Activated CD8-positive, alpha-beta T cell treated with anti-CD3 and anti-CD28 coated beads for 36 hours (primary cell): ENCODE data around the gene AACS. TPM values are rescaled to one million over a fixed set of nuclear protein-coding genes. Genes with fewer than 3 reads are reported as not detected.

Experiments used
- ATAC-seq: fragments of 200-7000 bp; cut with Tn5 transposase; one replicate; pipeline ENCODE4 v1.10.0; 2021; ENCODE audit warnings: mild to moderate bottlenecking, moderate library complexity
- CTCF ChIA-PET: fragments of 350-600 bp; sonication (Branson Sonifier 250); formaldehyde crosslinking; loops from one replicate; lab custom pipeline; 2021; ENCODE audit warnings: antibody characterized with exemption; lab: Charles Lee
- POLR2A ChIA-PET: fragments of 350-600 bp; sonication (Branson Sonifier 250); formaldehyde crosslinking; loops from one replicate; lab custom pipeline; 2021; ENCODE audit warnings: antibody characterized with exemption; lab: Charles Lee
- DNase-seq: peaks from one replicate; pipeline ENCODE4 v3.0.0-alpha.2; 2020
- H3K27ac Mint-ChIP-seq: one replicate; pipeline ENCODE4 v1.8.0; 2021; ENCODE audit warnings: mild to moderate bottlenecking, mixed read lengths
- H3K27me3 Mint-ChIP-seq: one replicate; pipeline ENCODE4 v1.8.0; 2021; ENCODE audit warnings: mixed read lengths
- H3K36me3 Mint-ChIP-seq: one replicate; pipeline ENCODE4 v1.8.0; 2021; ENCODE audit warnings: low read depth, mixed read lengths
- H3K4me1 Mint-ChIP-seq: one replicate; pipeline ENCODE4 v1.8.0; 2021; ENCODE audit warnings: low read depth, mixed read lengths
- H3K4me3 Mint-ChIP-seq: one replicate; pipeline ENCODE4 v1.8.0; 2021; ENCODE audit warnings: mild to moderate bottlenecking, moderate library complexity, mixed read lengths
- H3K9me3 Mint-ChIP-seq: one replicate; pipeline ENCODE4 v1.8.0; 2021; ENCODE audit warnings: mixed read lengths
- intact Hi-C: fragments of 100-400 bp; cut with micrococcal nuclease; formaldehyde crosslinking; loops from one replicate; pipeline ENCODE4 v1.10.0; 2022
- total RNA-seq, 2 experiments: library from RNA; stranded (reverse); gene quantifications; one replicate each; pipeline ENCODE4 v1.2.3, GENCODE V29; 2021
- TF ChIP-seq, protein P1 (sequence below): fragments of 200-600 bp; IDR thresholded peaks from one replicate; pipeline ENCODE4 v1.8.0; 2022; ENCODE audit warnings: antibody characterized with exemption, mild to moderate bottlenecking

AACS gene
- total RNA-seq, 2 experiments from 2014 or later: 15.7 to 17.6 TPM

DNA sequence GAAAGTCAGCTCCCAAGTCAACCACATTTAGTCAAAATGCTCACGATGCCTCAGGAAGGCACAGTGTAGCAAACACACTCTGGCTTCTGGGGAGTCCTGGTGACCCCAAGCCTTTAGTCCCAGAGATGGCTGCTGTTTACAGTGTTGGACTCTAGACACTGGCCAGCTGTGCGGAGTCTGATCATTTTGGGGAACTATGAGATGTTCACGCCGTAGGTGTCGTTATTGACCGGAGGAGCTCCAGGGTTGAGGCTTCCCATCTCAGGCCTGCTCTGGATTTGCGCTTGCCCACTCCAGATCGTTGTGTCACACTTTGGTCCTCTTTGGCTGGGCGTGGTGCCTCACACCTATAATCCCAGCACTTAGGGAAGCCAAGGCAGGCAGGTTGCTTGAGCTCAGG lies 44.1 kb upstream of the AACS start:
- ChIA-PET CTCF (no interaction called here), POLR2A (no interaction called here)
- Mint-ChIP-seq H3K27me3 (no peaks in the 10 kb centered on the region), H3K9me3 (peaks cover 1% of the 10 kb centered on the region), H3K36me3 (peaks cover 33% of the 10 kb centered on the region), H3K4me3 (no peak overlapping the region), H3K27ac (no peak overlapping the region), H3K4me1 (no peaks in the 10 kb centered on the region)
- ATAC-seq: no peak
- TF ChIP-seq, protein P1, sequence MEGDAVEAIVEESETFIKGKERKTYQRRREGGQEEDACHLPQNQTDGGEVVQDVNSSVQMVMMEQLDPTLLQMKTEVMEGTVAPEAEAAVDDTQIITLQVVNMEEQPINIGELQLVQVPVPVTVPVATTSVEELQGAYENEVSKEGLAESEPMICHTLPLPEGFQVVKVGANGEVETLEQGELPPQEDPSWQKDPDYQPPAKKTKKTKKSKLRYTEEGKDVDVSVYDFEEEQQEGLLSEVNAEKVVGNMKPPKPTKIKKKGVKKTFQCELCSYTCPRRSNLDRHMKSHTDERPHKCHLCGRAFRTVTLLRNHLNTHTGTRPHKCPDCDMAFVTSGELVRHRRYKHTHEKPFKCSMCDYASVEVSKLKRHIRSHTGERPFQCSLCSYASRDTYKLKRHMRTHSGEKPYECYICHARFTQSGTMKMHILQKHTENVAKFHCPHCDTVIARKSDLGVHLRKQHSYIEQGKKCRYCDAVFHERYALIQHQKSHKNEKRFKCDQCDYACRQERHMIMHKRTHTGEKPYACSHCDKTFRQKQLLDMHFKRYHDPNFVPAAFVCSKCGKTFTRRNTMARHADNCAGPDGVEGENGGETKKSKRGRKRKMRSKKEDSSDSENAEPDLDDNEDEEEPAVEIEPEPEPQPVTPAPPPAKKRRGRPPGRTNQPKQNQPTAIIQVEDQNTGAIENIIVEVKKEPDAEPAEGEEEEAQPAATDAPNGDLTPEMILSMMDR: no peak
- intact Hi-C loops: no loop called here
- DNase-seq: no peak

- no peak for ATAC-seq
- ChIA-PET CTCF (no interaction called here), POLR2A (no interaction called here)
- no peak for DNase-seq
- Mint-ChIP-seq H3K9me3 (peaks cover 1% of the 10 kb centered on the region), H3K27me3 (no peaks in the 10 kb centered on the region), H3K27ac (no peak overlapping the region), H3K4me1 (no peaks in the 10 kb centered on the region), H3K36me3 (peaks cover 31% of the 10 kb centered on the region), H3K4me3 (no peak overlapping the region)
- intact Hi-C loops: no loop called here
- TF ChIP-seq, protein P1: no peak
Observed at GRCh38 chr12:125021771-125022170, 43.5 kb upstream of the AACS start.

DNA sequence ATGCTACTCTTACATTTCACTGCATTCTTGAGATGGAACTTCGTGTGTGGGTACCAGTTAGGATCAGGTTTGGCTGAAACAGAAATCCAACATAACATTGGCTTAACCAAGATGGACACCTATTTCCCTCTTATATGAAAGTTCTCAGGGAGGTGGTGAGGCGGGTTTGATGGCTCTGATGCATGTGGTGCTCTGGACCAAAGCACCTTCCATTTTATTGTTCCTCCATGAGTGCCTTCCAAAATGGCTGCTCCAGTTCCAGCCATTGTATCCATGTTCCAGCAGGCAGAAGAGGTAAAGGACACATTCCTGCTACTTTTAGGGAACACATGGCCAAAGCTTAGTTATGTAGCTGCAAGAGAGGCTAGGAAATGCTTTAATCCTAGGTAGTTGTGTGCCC lies 42.2 kb upstream of the AACS start:
- H3K9me3 Mint-ChIP-seq: peaks cover 1% of the 10 kb centered on the region
- no peaks in the 10 kb centered on the region for H3K4me1 Mint-ChIP-seq
- H3K27ac Mint-ChIP-seq: no peak overlapping the region
- DNase-seq (no peak), ATAC-seq (no peak)
- no peaks in the 10 kb centered on the region for H3K27me3 Mint-ChIP-seq
- CTCF ChIA-PET: no interaction called here
- no peak overlapping the region for H3K4me3 Mint-ChIP-seq
- TF ChIP-seq, protein P1: no peak
- H3K36me3 Mint-ChIP-seq: peaks cover 33% of the 10 kb centered on the region
- POLR2A ChIA-PET: no interaction called here
- intact Hi-C loops: no loop called here

DNA sequence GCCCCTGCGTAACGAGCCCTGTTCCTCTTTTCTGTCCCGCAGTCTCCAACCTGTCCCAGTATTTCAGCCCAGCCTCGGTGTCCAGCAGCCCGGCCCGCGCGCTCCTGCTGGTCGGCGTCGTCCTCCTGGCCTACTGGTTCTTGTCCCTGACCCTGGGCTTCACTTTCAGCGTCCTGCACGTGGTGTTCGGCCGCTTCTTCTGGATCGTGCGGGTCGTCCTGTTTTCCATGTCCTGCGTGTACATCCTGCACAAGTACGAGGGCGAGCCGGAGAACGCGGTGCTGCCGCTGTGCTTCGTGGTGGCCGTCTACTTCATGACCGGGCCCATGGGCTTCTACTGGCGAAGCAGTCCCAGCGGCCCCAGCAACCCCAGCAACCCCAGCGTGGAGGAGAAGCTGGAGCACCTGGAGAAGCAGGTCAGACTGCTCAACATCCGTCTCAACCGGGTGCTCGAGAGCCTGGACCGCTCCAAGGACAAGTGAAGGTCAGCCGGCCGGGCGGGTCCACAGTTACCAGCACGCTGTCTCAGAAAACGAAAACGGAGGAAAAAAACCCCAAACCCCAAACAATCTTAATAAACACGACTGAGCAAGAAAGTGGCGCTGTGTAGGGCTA lies 40.2 kb upstream of the AACS start:
- H3K4me1 Mint-ChIP-seq: no peaks in the 10 kb centered on the region
- intact Hi-C loops: no loop called here
- ATAC-seq: no peak
- H3K9me3 Mint-ChIP-seq: peaks cover 1% of the 10 kb centered on the region
- TF ChIP-seq, protein P1: no peak
- H3K36me3 Mint-ChIP-seq: peaks cover 30% of the 10 kb centered on the region
- no peak for DNase-seq
- no peaks in the 10 kb centered on the region for H3K27me3 Mint-ChIP-seq
- H3K4me3 Mint-ChIP-seq: no peak overlapping the region
- no peak overlapping the region for H3K27ac Mint-ChIP-seq
- ChIA-PET CTCF (no interaction called here), POLR2A (no interaction called here)

DNA sequence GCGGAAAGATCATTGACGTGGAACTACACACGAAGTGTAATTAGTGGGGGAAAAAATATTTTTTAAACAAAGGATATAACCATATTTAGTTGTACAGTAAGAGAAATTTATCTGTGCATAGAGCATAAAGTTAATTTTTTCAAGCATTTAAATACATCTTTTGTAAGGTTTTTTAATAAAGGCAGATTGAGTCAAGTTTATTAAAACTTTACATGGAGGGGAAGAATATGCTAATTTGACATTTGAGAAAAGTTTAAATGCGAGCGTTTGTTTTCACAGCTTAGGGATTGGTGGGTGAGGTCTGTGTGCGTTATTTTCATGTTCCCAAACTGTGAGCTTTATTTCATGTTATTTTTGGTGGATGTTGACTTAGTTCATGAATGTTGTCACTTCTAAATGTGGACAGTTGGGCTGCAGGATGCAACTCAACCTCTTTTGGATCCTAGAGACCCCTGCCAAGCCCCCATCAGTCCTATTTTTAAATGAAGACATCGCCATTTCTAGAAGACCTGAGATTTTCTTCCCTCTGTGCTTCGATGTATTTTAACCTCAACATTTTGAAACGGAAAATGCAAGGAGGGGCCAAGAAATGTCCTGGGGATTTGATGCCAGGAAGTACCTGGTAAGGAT lies 39.5 kb upstream of the AACS start:
- no peak overlapping the region for H3K4me3 Mint-ChIP-seq
- TF ChIP-seq, protein P1: no peak
- DNase-seq (no peak), ATAC-seq (no peak)
- POLR2A ChIA-PET: no interaction called here
- no peaks in the 10 kb centered on the region for H3K27me3 Mint-ChIP-seq
- intact Hi-C loops: no loop called here
- peaks cover 1% of the 10 kb centered on the region for H3K9me3 Mint-ChIP-seq
- H3K4me1 Mint-ChIP-seq: no peaks in the 10 kb centered on the region
- no peak overlapping the region for H3K27ac Mint-ChIP-seq
- CTCF ChIA-PET: no interaction called here
- H3K36me3 Mint-ChIP-seq: peaks cover 30% of the 10 kb centered on the region
